Liver (tissue), 9 donors: ENCODE measurements around the gene COL8A1. TPM values are rescaled to one million over a fixed set of nuclear protein-coding genes. Genes with fewer than 3 reads are reported as not detected.

Experiments used
- DNase-seq: peaks from one replicate; pipeline ENCODE4 v3.0.0-alpha.2; 2017; ENCODE audit warnings: low spot score
- H3K27ac ChIP-seq, 2 donors: one replicate each; pipeline ENCODE4 v1.7.0; 2013; ENCODE audit warnings: inconsistent platforms in 2 of 2, low read length in 2 of 2, control low read depth in 1 of 2, low read depth in 1 of 2, mild to moderate bottlenecking in 1 of 2
- H3K27me3 ChIP-seq, 4 donors: one replicate each; pipeline versions ENCODE4 v1.6.1 to v1.7.0; 2013; ENCODE audit warnings: low read length in 3 of 4, inconsistent platforms in 1 of 4, mild to moderate bottlenecking in 1 of 4, moderate library complexity in 1 of 4; ENCODE audit not compliant: control insufficient read depth in 4 of 4, insufficient read depth in 4 of 4
- H3K36me3 ChIP-seq, 4 donors: one replicate each; pipeline versions ENCODE4 v1.6.1 to v1.7.0; 2013; ENCODE audit warnings: low read length in 3 of 4, mild to moderate bottlenecking in 3 of 4, low read depth in 1 of 4, moderate library complexity in 1 of 4; ENCODE audit not compliant: control insufficient read depth in 4 of 4, insufficient read depth in 3 of 4
- H3K4me1 ChIP-seq, 4 donors: one replicate each; pipeline versions ENCODE4 v1.6.1 to v1.7.0; 2013; ENCODE audit warnings: low read length in 3 of 4, mild to moderate bottlenecking in 3 of 4, moderate library complexity in 1 of 4; ENCODE audit not compliant: control insufficient read depth in 4 of 4, insufficient read depth in 4 of 4
- H3K4me3 ChIP-seq, 3 donors: one replicate each; pipeline versions ENCODE4 v1.6.1 to v1.7.0; 2013; ENCODE audit warnings: low read length in 3 of 3, control low read depth in 1 of 3, low read depth in 1 of 3, mild to moderate bottlenecking in 1 of 3
- H3K9ac ChIP-seq, 2 donors: one replicate each; pipeline ENCODE4 v1.7.0; 2013; ENCODE audit warnings: low read length in 2 of 2, mild to moderate bottlenecking in 2 of 2, moderate library complexity in 2 of 2, control low read depth in 1 of 2, low read depth in 1 of 2
- H3K9me3 ChIP-seq, 4 donors: one replicate each; pipeline versions ENCODE4 v1.6.1 to v1.7.0; 2013; ENCODE audit warnings: low read length in 3 of 4; ENCODE audit not compliant: control insufficient read depth in 4 of 4
- EGR1 ChIP-seq, 2 donors: IDR thresholded peaks; 2 replicates each; pipeline ENCODE4 v1.6.1; 2016 to 2018; ENCODE audit warnings: antibody characterized with exemption in 2 of 2, low read depth in 2 of 2
- FOXA1 ChIP-seq: IDR thresholded peaks from 2 replicates; pipeline ENCODE4 v1.6.1; 2016; ENCODE audit warnings: antibody characterized with exemption
- FOXA2 ChIP-seq: IDR thresholded peaks from 2 replicates; pipeline ENCODE4 v1.6.1; 2016; ENCODE audit warnings: antibody characterized with exemption
- GABPA ChIP-seq, 2 donors: IDR thresholded peaks in 1 of 2; conservative IDR thresholded peaks in 1 of 2; 2 replicates each; pipeline ENCODE4 v1.6.1; 2016; ENCODE audit warnings: antibody characterized with exemption in 2 of 2, mild to moderate bottlenecking in 1 of 2, moderate library complexity in 1 of 2
- HNF4A ChIP-seq, 2 donors: conservative IDR thresholded peaks; 2 replicates each; pipeline ENCODE4 v1.6.1; 2016; ENCODE audit warnings: antibody characterized with exemption in 2 of 2, mild to moderate bottlenecking in 2 of 2
- HNF4G ChIP-seq: IDR thresholded peaks from 2 replicates; pipeline ENCODE4 v1.6.1; 2016; ENCODE audit warnings: antibody characterized with exemption
- JUND ChIP-seq, 2 donors: IDR thresholded peaks; 2 replicates each; pipeline ENCODE4 v1.6.1; 2016; ENCODE audit warnings: antibody characterized with exemption in 2 of 2
- NR2F2 ChIP-seq: IDR thresholded peaks from 2 replicates; pipeline ENCODE4 v1.6.1; 2016; ENCODE audit warnings: antibody characterized with exemption
- RAD21 ChIP-seq, 2 donors: IDR thresholded peaks; 2 replicates each; pipeline ENCODE4 v1.6.1; 2016; ENCODE audit warnings: antibody characterized with exemption in 2 of 2, mild to moderate bottlenecking in 2 of 2
- RXRA ChIP-seq, 2 donors: IDR thresholded peaks; 2 replicates each; pipeline ENCODE4 v1.6.1; 2017 to 2018; ENCODE audit warnings: antibody characterized with exemption in 2 of 2, mild to moderate bottlenecking in 1 of 2
- SP1 ChIP-seq: IDR thresholded peaks from 2 replicates; pipeline ENCODE4 v1.6.1; 2018; ENCODE audit warnings: antibody characterized with exemption, mild to moderate bottlenecking
- TAF1 ChIP-seq: conservative IDR thresholded peaks from 2 replicates; pipeline ENCODE4 v1.6.1; 2016; ENCODE audit warnings: antibody characterized with exemption, mild to moderate bottlenecking
- YY1 ChIP-seq: IDR thresholded peaks from 2 replicates; pipeline ENCODE4 v1.6.1; 2016; ENCODE audit warnings: antibody characterized with exemption, mild to moderate bottlenecking
- WGBS: extraction: QIAGEN DNeasy Blood & Tissue Kit; methylation state at CpG from one replicate; pipeline ENCODE4 v1.1.7; 2013; 5-methylcytosine and 5-hydroxymethylcytosine counted together
- polyA plus RNA-seq, 2 donors: library from polyadenylated mRNA; stranded (reverse) in 1 of 2; unstranded in 1 of 2; fragments of 200-250 nt in 1 of 2; fragments of >200 nt in 1 of 2; fragmentation: Nextera tagmentation in 1 of 2; extraction: Ambion mirVana in 1 of 2; gene quantifications; one replicate each; pipeline versions ENCODE4 v1.2.1 to v1.2.3, GENCODE V29; 2013 to 2015
- total RNA-seq, 2 donors: library from RNA; depleted of rRNA; stranded (reverse); fragments of >200 nt; gene quantifications; one replicate each; pipeline ENCODE4 v1.2.3, GENCODE V29; 2014
- TF ChIP-seq, protein P1 (sequence below): IDR thresholded peaks from 2 replicates; pipeline ENCODE4 v1.6.1; 2016; ENCODE audit warnings: antibody characterized with exemption
- TF ChIP-seq, protein P2 (sequence below): IDR thresholded peaks from 2 replicates; pipeline ENCODE4 v1.6.1; 2016; ENCODE audit warnings: antibody characterized with exemption, mild to moderate bottlenecking
- TF ChIP-seq, protein P3 (sequence below): fragments of 150-350 bp; IDR thresholded peaks from 2 replicates; pipeline ENCODE4 v1.5.1; 2017; ENCODE audit warnings: improper control_type of control experiment, low read depth, low read length; ENCODE audit not compliant: missing input control
- TF ChIP-seq, protein P4 (sequence below): IDR thresholded peaks from 2 replicates; pipeline ENCODE4 v1.6.1; 2016; ENCODE audit warnings: antibody characterized with exemption
- TF ChIP-seq, protein P5 (sequence below): IDR thresholded peaks from 2 replicates; pipeline ENCODE4 v1.6.1; 2016; ENCODE audit warnings: antibody characterized with exemption
- donor health status: healthy.
- donor health status: healthy.
- donor health status: healthy.
- donor health status: healthy.
- donor health status: healthy.

COL8A1 gene
- total and polyA plus RNA-seq, 4 donors, result 0.14 to 2.2 (median 1.0) TPM

DNA sequence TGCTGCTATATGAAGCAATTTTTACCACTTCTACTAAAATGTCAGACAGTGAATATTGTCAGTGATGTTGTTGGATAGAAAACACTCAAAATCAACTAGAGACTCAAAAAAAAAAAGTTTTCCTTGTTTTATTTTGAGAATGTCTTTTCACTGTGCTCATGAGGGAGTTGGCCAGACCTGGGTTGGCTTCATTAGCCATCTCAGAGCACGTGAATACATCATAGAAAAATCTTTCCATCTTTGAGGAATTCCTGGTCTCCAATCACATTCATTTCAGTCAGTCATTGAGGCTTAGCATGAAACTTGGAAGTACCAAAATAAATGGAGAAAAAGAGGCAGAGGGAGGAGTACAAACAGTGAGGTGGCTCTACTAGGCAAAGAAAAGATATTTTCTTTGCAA lies 121.6 kb downstream of the COL8A1 start:
- TF ChIP-seq EGR1 (IDR thresholded peaks at IDR 0.05; ENCODE audit: low read depth in 2 of 2), result no peak
- TF ChIP-seq FOXA2, result no peak
- TF ChIP-seq TAF1, result no peak
- no peak for TF ChIP-seq GABPA (IDR thresholded peaks at IDR 0.05 in 1 of 2, conservative IDR thresholded peaks at IDR 0.05 in 1 of 2)
- TF ChIP-seq NR2F2, result no peak
- TF ChIP-seq RAD21 (IDR thresholded peaks at IDR 0.05), result no peak
- no peak for TF ChIP-seq FOXA1
- TF ChIP-seq, protein P1, sequence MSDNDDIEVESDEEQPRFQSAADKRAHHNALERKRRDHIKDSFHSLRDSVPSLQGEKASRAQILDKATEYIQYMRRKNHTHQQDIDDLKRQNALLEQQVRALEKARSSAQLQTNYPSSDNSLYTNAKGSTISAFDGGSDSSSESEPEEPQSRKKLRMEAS, result no peak
- no peak for TF ChIP-seq YY1
- TF ChIP-seq JUND (IDR thresholded peaks at IDR 0.05), result no peak
- TF ChIP-seq, protein P2, sequence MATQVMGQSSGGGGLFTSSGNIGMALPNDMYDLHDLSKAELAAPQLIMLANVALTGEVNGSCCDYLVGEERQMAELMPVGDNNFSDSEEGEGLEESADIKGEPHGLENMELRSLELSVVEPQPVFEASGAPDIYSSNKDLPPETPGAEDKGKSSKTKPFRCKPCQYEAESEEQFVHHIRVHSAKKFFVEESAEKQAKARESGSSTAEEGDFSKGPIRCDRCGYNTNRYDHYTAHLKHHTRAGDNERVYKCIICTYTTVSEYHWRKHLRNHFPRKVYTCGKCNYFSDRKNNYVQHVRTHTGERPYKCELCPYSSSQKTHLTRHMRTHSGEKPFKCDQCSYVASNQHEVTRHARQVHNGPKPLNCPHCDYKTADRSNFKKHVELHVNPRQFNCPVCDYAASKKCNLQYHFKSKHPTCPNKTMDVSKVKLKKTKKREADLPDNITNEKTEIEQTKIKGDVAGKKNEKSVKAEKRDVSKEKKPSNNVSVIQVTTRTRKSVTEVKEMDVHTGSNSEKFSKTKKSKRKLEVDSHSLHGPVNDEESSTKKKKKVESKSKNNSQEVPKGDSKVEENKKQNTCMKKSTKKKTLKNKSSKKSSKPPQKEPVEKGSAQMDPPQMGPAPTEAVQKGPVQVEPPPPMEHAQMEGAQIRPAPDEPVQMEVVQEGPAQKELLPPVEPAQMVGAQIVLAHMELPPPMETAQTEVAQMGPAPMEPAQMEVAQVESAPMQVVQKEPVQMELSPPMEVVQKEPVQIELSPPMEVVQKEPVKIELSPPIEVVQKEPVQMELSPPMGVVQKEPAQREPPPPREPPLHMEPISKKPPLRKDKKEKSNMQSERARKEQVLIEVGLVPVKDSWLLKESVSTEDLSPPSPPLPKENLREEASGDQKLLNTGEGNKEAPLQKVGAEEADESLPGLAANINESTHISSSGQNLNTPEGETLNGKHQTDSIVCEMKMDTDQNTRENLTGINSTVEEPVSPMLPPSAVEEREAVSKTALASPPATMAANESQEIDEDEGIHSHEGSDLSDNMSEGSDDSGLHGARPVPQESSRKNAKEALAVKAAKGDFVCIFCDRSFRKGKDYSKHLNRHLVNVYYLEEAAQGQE, result no peak
- TF ChIP-seq, protein P3, sequence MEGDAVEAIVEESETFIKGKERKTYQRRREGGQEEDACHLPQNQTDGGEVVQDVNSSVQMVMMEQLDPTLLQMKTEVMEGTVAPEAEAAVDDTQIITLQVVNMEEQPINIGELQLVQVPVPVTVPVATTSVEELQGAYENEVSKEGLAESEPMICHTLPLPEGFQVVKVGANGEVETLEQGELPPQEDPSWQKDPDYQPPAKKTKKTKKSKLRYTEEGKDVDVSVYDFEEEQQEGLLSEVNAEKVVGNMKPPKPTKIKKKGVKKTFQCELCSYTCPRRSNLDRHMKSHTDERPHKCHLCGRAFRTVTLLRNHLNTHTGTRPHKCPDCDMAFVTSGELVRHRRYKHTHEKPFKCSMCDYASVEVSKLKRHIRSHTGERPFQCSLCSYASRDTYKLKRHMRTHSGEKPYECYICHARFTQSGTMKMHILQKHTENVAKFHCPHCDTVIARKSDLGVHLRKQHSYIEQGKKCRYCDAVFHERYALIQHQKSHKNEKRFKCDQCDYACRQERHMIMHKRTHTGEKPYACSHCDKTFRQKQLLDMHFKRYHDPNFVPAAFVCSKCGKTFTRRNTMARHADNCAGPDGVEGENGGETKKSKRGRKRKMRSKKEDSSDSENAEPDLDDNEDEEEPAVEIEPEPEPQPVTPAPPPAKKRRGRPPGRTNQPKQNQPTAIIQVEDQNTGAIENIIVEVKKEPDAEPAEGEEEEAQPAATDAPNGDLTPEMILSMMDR, result no peak
- TF ChIP-seq, protein P4, sequence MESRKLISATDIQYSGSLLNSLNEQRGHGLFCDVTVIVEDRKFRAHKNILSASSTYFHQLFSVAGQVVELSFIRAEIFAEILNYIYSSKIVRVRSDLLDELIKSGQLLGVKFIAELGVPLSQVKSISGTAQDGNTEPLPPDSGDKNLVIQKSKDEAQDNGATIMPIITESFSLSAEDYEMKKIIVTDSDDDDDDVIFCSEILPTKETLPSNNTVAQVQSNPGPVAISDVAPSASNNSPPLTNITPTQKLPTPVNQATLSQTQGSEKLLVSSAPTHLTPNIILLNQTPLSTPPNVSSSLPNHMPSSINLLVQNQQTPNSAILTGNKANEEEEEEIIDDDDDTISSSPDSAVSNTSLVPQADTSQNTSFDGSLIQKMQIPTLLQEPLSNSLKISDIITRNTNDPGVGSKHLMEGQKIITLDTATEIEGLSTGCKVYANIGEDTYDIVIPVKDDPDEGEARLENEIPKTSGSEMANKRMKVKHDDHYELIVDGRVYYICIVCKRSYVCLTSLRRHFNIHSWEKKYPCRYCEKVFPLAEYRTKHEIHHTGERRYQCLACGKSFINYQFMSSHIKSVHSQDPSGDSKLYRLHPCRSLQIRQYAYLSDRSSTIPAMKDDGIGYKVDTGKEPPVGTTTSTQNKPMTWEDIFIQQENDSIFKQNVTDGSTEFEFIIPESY, result no peak
- no peak for TF ChIP-seq SP1
- no peak for TF ChIP-seq RXRA (IDR thresholded peaks at IDR 0.05)
- TF ChIP-seq HNF4G, result no peak
- TF ChIP-seq HNF4A (conservative IDR thresholded peaks at IDR 0.05), result no peak
- TF ChIP-seq, protein P5, sequence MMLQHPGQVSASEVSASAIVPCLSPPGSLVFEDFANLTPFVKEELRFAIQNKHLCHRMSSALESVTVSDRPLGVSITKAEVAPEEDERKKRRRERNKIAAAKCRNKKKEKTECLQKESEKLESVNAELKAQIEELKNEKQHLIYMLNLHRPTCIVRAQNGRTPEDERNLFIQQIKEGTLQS, result no peak
- Histone ChIP-seq H3K9ac (no peak overlapping the region), H3K4me1 (no peaks in the 10 kb centered on the region), H3K9me3 (no peaks in the 10 kb centered on the region), H3K36me3 (no peaks in the 10 kb centered on the region), H3K4me3 (no peak overlapping the region), H3K27me3 (peaks cover 0 to 4% (median 0%) of the 10 kb centered on the region in 4 donors), H3K27ac (no peak overlapping the region)
- WGBS, result 61% methylated on average over 1 of the region's 1 CpG
- no peak for DNase-seq
